ENCODE data around the gene GRK4.

GRK4 gene

GRCh38 chr4:3059943-3060342 lies 96.6 kb downstream of the GRK4 start:
- Histone ChIP-seq H3K4me1 (ENCODE audit: low read length) (peaks cover 16% of the 10 kb centered on the region), H3K4me3 (ENCODE audit: low read length) (no peak overlapping the region), H3K36me3 (replicated peaks; ENCODE audit: low read depth, low read length) (no peaks in the 10 kb centered on the region), H3K27ac (ENCODE audit: low read length) (no peak overlapping the region), H4K20me1 (ENCODE audit: insufficient read depth, low read length) (no peaks in the 10 kb centered on the region), H3K79me2 (ENCODE audit: low read length) (no peaks in the 10 kb centered on the region), H3K27me3 (ENCODE audit: low read depth, low read length) (no peaks in the 10 kb centered on the region), H2AFZ (ENCODE audit: low read depth, low read length) (no peak overlapping the region), H3K9ac (ENCODE audit: low read length) (no peak overlapping the region), H3K9me3 (ENCODE audit: insufficient read depth, low read length) (peaks cover 16% of the 10 kb centered on the region), H3K4me2 (ENCODE audit: low read length) (no peak overlapping the region)
- no peak for TF ChIP-seq EZH2phosphoT487 (IDR thresholded peaks at IDR 0.05; ENCODE audit: low read depth)

DNA sequence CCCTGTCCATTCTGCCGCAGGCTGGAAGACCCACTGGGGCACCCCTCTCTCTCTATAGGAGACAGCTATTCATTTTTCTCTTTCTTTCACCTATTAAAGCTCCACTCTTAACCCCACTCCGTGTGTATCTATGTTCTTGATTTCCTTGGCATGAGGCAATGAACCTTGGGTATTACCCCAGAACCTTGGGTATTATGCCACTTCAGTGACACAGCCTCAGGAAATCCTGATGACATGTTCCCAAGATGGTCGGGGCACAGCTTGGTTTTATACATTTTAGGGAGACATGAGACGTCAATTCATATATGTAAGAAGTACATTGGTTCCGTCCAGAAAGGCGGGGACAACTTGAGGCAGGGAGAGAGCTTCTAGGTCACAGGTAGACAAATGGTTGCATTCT lies 97.6 kb downstream of the GRK4 start:
- H3K9me3 ChIP-seq (ENCODE audit: insufficient read depth, low read length): peaks cover 7% of the 10 kb centered on the region
- H3K4me1 ChIP-seq (ENCODE audit: low read length): peaks cover 16% of the 10 kb centered on the region
- no peaks in the 10 kb centered on the region for H4K20me1 ChIP-seq (ENCODE audit: insufficient read depth, low read length)
- H3K36me3 ChIP-seq (replicated peaks; ENCODE audit: low read depth, low read length): no peaks in the 10 kb centered on the region
- no peak overlapping the region for H3K4me3 ChIP-seq (ENCODE audit: low read length)
- no peak overlapping the region for H3K27ac ChIP-seq (ENCODE audit: low read length)
- no peaks in the 10 kb centered on the region for H3K79me2 ChIP-seq (ENCODE audit: low read length)
- H3K4me2 ChIP-seq (ENCODE audit: low read length): no peak overlapping the region
- TF ChIP-seq EZH2phosphoT487 (IDR thresholded peaks at IDR 0.05; ENCODE audit: low read depth): no peak
- TF ChIP-seq, protein P1, sequence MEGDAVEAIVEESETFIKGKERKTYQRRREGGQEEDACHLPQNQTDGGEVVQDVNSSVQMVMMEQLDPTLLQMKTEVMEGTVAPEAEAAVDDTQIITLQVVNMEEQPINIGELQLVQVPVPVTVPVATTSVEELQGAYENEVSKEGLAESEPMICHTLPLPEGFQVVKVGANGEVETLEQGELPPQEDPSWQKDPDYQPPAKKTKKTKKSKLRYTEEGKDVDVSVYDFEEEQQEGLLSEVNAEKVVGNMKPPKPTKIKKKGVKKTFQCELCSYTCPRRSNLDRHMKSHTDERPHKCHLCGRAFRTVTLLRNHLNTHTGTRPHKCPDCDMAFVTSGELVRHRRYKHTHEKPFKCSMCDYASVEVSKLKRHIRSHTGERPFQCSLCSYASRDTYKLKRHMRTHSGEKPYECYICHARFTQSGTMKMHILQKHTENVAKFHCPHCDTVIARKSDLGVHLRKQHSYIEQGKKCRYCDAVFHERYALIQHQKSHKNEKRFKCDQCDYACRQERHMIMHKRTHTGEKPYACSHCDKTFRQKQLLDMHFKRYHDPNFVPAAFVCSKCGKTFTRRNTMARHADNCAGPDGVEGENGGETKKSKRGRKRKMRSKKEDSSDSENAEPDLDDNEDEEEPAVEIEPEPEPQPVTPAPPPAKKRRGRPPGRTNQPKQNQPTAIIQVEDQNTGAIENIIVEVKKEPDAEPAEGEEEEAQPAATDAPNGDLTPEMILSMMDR (IDR thresholded peaks at IDR 0.05; ENCODE audit: low read depth, low read length): no peak
- H3K27me3 ChIP-seq (ENCODE audit: low read depth, low read length): no peaks in the 10 kb centered on the region
- no peak overlapping the region for H2AFZ ChIP-seq (ENCODE audit: low read depth, low read length)
- H3K9ac ChIP-seq (ENCODE audit: low read length): no peak overlapping the region

GRCh38 chr4:3062471-3062870 lies 99.1 kb downstream of the GRK4 start:
- no peak for TF ChIP-seq EZH2phosphoT487 (IDR thresholded peaks at IDR 0.05; ENCODE audit: low read depth)
- TF ChIP-seq, protein P1 (IDR thresholded peaks at IDR 0.05; ENCODE audit: low read depth, low read length): no peak
- Histone ChIP-seq H3K9ac (ENCODE audit: low read length) (no peak overlapping the region), H3K4me2 (ENCODE audit: low read length) (no peak overlapping the region), H3K4me3 (ENCODE audit: low read length) (no peak overlapping the region), H3K36me3 (replicated peaks; ENCODE audit: low read depth, low read length) (no peaks in the 10 kb centered on the region), H2AFZ (ENCODE audit: low read depth, low read length) (no peak overlapping the region), H3K9me3 (ENCODE audit: insufficient read depth, low read length) (no peaks in the 10 kb centered on the region), H3K27me3 (ENCODE audit: low read depth, low read length) (no peaks in the 10 kb centered on the region), H3K79me2 (ENCODE audit: low read length) (no peaks in the 10 kb centered on the region), H3K4me1 (ENCODE audit: low read length) (peaks cover 16% of the 10 kb centered on the region), H4K20me1 (ENCODE audit: insufficient read depth, low read length) (no peaks in the 10 kb centered on the region), H3K27ac (ENCODE audit: low read length) (no peak overlapping the region)

DNA sequence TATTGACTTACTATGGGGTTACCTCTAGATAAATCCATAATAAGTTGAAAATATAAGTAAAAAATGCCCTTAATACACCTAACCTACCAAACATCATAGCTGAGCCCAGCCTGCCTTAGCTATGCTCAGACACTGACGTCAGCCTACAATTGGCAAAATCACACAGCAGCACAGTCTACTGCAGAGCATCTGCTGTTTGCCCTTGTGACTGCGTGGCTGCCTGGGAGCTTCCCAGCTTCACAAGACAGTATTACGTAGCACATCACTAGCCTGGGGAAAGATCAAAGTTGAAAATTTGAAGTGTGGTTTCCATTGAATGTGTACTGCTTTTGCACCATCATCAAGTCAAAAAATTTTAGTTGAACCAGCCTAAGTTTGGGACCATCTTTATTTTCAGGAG lies 102.2 kb downstream of the GRK4 start:
- Histone ChIP-seq H3K27ac (ENCODE audit: low read length) (no peak overlapping the region), H3K27me3 (ENCODE audit: low read depth, low read length) (no peaks in the 10 kb centered on the region), H3K9me3 (ENCODE audit: insufficient read depth, low read length) (no peaks in the 10 kb centered on the region), H3K4me1 (ENCODE audit: low read length) (no peaks in the 10 kb centered on the region), H2AFZ (ENCODE audit: low read depth, low read length) (no peak overlapping the region), H3K4me3 (ENCODE audit: low read length) (no peak overlapping the region), H3K4me2 (ENCODE audit: low read length) (no peak overlapping the region), H3K9ac (ENCODE audit: low read length) (no peak overlapping the region), H3K36me3 (replicated peaks; ENCODE audit: low read depth, low read length) (no peaks in the 10 kb centered on the region), H4K20me1 (ENCODE audit: insufficient read depth, low read length) (no peaks in the 10 kb centered on the region), H3K79me2 (ENCODE audit: low read length) (no peaks in the 10 kb centered on the region)
- TF ChIP-seq, protein P1 (IDR thresholded peaks at IDR 0.05; ENCODE audit: low read depth, low read length): no peak
- no peak for TF ChIP-seq EZH2phosphoT487 (IDR thresholded peaks at IDR 0.05; ENCODE audit: low read depth)
